Anterior cingulate cortex (tissue), 58 donors: ENCODE measurements around the gene WDR70.
A peak's percentile ranks its signal among the peaks of the same experiment; 100 is the strongest.
"Not testable (repeated sequence)": the region's sequence is repeated elsewhere in the genome, so short reads cannot be mapped to it uniquely, and the experiment has no call there.

Experiments used
- DNase-seq, 58 donors: peaks; one replicate each; lab custom pipeline; 2025; lab: John Stamatoyannopoulos, UW

WDR70 gene

DNA sequence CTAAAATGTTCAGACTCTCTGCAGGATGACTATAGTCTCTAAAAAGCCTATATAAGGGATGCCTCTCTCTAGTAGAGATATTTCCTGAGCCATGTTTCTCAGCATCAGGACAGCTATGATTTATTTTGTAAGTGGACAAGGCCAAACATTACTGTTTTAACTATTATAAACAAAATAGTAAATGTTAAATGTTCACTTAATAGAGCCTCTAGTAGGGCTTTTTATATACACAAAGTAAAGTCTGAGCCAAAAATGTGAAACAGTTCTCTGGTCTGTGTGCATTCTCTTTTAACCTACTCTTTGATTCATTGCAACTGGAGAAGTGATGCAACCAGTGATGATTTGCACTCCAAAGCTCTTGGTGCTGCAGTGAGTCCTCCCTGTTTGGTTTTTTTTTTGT, 240.2 kb downstream of the WDR70 start:
- no peak for DNase-seq

DNA sequence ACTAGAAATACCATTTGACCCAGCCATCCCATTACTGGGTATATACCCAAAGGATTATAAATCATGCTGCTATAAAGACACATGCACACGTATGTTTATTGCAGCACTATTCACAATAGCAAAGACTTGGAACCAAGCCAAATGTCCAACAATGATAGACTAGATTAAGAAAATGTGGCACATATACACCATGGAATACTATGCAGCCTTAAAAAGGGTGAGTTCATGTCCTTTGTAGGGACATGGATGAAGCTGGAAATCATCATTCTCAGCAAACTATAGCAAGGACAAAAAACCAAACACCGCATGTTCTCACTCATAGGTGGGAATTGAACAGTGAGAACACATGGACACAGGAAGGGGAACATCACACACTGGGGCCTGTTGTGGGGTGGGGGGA, 243.2 kb downstream of the WDR70 start:
- DNase-seq, result not testable (repeated sequence)

GRCh38 chr5:37626266-37626665, 247.1 kb downstream of the WDR70 start:
- DNase-seq, result no peak

DNA sequence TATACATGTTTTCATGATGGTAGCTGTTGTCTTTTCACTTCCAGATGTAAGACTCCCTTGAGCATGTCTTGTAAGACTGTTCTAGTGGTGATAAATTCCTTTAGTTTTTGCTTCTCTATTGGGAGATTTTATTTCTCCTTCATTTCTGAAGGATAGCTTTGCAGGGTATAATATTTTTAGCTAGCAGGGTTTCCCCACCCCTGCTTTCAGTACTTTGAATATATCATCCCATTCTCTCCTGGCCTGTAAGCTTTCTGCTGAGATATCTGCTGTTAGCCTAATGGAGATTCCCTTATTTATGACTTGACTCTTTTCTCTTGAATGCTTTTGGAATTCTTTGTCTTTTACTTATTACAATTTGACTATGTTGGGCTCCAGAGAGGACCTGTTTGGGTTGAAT, 249.8 kb downstream of the WDR70 start:
- no peak for DNase-seq

GRCh38 chr5:37631939-37632338, 252.8 kb downstream of the WDR70 start:
- no peak for DNase-seq

DNA sequence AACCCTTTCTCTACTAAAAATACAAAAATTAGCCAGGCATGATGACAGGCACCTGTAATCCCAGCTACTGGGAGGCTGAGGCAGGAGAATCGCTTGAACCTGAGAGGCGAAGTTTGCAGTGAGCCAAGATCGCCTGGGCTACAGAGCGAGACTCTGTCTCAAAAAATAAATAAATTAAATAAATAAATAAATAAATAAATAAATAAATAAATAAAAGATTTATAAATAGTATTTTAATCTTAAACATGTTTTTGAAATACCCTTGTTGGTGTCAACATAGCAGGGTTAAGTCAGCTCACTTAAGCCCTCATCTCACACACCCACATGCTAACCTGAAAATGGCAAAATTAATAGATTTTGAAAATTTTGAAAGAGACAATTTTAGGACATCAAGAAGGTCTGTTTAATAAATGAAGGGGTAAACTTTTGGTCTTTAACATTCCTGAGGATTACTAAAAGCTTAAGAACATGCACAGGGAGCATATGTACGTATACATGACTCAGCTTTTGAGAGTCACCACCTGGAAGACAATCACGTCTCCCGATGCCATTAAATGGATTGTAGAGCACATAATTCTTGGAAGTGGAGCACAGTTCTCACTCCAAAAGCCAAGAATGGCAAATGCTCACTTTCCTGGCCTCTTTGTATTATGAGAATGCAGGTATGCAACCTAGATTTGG, 258.2 kb downstream of the WDR70 start:
- DNase-seq, result no peak

- no peak for DNase-seq
Observed at GRCh38 chr5:37638897-37639296, 259.8 kb downstream of the WDR70 start.

GRCh38 chr5:37640088-37640487, 261.0 kb downstream of the WDR70 start:
- DNase-seq, result no peak

GRCh38 chr5:37641933-37642332, 262.8 kb downstream of the WDR70 start:
- no peak for DNase-seq

GRCh38 chr5:37645707-37646106, 266.6 kb downstream of the WDR70 start:
- DNase-seq, result no peak

DNA sequence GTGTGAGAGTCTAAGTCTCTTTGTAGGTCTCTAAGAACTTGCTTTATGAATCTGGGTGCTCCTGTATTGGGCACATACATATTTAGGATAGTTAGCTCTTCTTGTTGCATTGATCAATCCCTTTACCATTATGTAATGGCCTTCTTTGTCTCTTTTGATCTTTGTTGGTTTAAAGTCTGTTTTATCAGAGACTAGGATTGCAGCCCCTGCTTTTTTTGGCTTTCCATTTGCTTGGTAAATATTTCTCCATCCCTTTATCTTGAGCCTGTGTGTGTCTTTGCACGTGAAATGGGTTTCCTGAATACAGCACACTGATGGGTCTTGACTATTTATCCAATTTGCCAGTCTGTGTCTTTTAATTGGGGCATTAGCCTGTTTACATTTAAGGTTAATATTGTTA, 275.4 kb downstream of the WDR70 start:
- not testable (repeated sequence) for DNase-seq

GRCh38 chr5:37657046-37657445, 277.9 kb downstream of the WDR70 start:
- DNase-seq, result no peak

GRCh38 chr5:37658440-37658839, 279.3 kb downstream of the WDR70 start:
- no peak for DNase-seq

DNA sequence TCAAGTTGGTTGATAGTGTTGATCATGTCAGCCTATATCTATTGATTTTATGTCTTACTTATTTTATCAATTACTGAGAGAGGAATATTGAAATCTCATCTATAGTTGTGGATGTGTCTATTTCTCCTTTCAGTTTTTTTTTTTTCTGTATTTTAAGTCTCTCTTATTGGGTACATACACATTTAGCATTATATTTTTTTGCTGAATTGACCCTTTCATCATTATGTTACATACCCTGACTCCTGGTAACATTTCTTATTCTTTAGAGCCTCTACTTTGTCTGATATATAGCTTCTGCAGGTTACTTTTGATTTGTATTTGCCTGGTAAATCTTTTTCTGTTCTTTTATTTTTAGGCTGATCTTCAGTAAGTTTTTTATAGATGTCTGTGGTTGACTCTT, 281.2 kb downstream of the WDR70 start:
- no peak for DNase-seq

DNA sequence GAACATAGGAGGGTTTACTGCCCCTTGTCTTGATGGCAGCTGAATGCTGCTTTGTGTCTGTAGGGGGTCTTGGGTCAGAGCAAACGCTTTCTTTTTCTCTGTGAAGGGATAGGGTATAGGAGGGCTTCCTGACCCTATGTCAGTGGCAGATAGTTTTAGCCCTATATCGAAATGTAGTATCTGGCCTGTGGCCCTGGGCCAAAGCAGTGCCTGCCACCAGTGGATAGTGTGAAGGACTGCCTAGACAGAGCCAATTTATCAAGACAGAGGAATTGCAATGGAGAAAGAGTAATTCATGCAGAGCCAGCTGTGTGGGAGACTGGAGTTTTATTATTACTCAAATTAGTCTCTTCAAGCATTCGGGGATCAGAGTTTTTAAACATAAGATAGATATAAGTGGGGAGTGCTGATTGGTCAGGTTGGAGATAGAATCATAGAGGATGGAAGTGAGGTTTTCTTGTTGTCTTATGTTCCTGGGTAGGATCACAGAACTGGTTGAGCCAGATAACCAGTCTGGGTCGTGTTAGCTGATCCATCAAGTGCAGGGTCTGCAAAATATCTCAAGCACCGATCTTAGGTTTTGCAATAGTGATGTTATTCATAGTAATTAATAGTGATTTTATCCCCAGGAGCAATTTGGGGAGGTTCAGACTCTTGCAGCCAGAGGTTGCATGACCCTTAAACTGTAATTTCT, 282.3 kb downstream of the WDR70 start:
- peak in 2 of 58 donors; percentile 6 to 9 for DNase-seq

DNA sequence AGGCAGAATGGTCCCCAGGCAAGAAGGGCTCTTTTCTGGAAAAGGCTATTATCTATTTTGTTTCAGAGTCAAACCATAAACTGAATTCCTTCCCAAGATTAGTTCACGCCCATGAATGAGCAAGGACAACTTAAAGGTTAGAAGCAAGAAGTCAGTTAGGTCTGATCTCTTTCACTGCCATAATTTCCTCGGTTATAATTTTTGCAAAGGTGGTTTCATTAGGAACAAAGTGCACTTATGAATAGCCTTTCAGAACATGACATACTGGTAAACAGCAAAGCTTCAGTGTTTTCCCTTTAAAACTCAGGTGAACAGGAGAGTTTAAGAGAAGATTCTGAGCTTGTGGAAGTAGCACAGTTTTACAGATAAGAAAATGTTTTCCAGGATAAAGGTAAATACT, 282.8 kb downstream of the WDR70 start:
- DNase-seq, result no peak

GRCh38 chr5:37662362-37662761, 283.2 kb downstream of the WDR70 start:
- DNase-seq, result no peak

DNA sequence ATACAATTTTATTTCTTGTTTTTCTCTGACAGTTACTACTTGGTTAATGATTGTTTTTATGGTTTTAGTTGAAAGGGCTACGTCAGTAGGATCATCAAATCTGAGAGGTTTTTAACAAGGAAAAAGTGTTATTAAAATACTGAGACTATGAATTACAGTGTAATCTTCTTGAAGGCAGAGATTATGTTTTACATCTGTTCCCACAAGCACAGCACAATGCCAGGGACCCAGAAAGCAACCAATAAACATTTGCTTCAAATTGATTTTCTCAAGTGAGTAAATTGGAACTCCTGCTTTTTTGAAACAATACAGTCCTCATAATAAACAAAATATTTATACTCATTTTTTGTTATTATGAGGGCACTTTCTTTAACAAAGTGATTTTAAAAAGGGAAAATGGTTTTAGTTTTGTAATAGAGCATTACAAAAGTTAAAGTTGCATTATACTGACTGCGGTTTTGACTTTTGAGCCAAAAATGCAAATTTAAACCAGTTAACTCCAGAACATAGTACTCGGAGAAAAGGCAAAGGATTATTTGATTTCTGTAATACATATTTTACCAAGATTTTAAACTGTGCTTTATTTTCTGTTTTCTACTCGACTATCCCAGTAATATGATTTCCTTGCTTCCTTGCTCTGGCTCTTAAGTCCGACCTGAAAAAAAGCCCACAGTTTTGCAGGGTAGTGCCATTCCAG, 283.8 kb downstream of the WDR70 start:
- DNase-seq, result no peak

DNA sequence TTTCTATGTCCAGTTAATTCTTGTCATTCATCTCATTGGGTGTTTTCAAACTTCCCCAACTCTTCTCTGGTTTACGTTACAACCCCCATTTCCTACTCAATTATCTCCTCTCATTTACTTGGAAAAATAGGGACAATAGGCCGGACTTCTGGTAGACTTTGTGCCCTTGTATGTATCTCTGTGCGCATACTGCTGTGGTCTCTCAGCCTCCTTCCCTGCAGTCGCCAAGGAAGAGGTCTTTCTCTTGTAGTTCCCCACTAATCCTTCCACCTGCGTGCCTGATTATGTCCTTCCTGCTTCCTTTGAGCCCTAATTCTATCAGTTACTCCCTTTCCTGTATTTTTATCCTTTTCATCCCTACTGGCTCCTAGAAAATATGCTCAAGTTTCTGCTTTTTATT, 284.4 kb downstream of the WDR70 start:
- no peak for DNase-seq

- DNase-seq, result no peak
Observed at GRCh38 chr5:37664551-37664950, 285.4 kb downstream of the WDR70 start.

DNA sequence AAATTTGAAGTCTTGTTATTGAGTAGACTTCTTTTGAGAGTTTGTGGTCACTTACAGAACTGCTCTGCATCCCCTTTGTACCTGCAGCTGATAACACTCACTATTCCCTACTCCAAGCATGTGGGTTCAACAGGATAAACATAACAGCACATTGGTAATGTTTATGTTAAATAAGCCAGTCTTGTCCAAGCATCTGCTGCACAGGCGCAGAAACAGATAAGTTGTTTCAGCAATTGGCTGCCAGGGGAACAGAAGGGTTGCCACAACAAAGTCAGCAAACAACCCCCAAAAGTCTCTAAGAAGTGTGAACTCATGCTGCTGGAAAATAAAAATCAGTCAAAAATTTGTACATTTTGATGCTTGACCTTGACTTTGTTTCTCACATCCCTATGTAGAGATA, 286.2 kb downstream of the WDR70 start:
- no peak for DNase-seq

GRCh38 chr5:37665889-37666288, 286.8 kb downstream of the WDR70 start:
- peak in 34 of 58 donors; percentile 1 to 47 (median 18) for DNase-seq
